Measurements from ENCODE around the gene TJP2.

Gene TJP2

DNA sequence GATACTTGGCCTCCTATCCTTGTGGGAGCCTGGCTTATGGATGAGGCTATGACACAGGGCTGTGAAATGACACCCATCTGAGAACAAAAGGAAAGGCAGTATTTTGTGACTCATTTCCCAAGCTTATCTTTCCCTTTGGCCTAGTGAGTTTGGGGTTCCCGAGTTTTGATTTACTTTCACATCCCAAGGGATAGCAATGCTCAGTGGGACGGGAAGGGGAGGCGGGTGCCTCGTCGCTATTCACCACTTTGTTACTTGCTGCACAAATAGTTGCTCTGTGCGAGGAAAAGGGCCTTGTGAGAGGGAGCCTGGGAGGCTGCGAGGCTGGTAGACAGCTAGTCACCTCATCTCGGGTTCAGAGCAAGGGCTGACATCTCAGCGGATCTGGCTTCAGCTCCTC, 91.8 kb downstream of the TJP2 start:
- TF ChIP-seq Cebpa-rat (IDR thresholded peaks at IDR 0.05) = no peak
- H3K9ac ChIP-seq = no peak overlapping the region
- no peaks in the 10 kb centered on the region for H3K27me3 ChIP-seq
- no peak overlapping the region for H3K4me3 ChIP-seq
- H3K4me1 ChIP-seq = peaks cover 0 to 6% (median 0%) of the 10 kb centered on the region in 10 experiments; a peak in 2 of 20 replicates
- no peak overlapping the region for H3K27ac ChIP-seq
- no peaks in the 10 kb centered on the region for H4K20me1 ChIP-seq
- no peak overlapping the region for H3K4me2 ChIP-seq
- no peaks in the 10 kb centered on the region for H3K9me3 ChIP-seq (replicated peaks in 1 of 11)
- no peaks in the 10 kb centered on the region for H3K36me3 ChIP-seq

DNA sequence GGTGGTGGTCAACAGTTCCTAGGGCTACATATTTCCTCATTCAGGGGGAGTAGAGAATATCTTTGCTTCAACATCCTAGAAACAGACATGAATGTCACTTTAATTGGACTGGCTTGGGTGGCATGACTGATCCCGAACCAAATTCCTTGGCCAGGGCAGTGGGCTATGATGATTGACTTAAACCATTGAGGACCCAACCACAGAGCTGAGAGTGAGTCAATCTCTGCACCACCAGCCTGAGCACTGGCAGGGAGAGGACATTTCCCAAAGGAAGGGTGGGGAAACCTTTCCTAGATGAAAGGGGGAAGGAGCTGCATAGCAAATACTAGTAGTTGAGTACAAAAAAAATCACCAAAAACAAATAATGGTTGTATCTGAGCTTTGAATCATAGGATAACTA, 98.1 kb downstream of the TJP2 start:
- no peak for TF ChIP-seq Cebpa-rat (IDR thresholded peaks at IDR 0.05)
- H3K4me2 ChIP-seq = no peak overlapping the region
- no peak overlapping the region for H3K4me3 ChIP-seq
- H3K9me3 ChIP-seq (replicated peaks in 1 of 11) = peaks cover 0 to 10% (median 0%) of the 10 kb centered on the region in 11 experiments; a peak in 2 of 22 replicates
- H3K27me3 ChIP-seq = no peaks in the 10 kb centered on the region
- no peak overlapping the region for H3K27ac ChIP-seq
- H3K4me1 ChIP-seq = peaks cover 0 to 3% (median 0%) of the 10 kb centered on the region in 10 experiments; a peak in 1 of 20 replicates
- no peaks in the 10 kb centered on the region for H4K20me1 ChIP-seq
- H3K36me3 ChIP-seq = no peaks in the 10 kb centered on the region
- H3K9ac ChIP-seq = no peak overlapping the region

DNA sequence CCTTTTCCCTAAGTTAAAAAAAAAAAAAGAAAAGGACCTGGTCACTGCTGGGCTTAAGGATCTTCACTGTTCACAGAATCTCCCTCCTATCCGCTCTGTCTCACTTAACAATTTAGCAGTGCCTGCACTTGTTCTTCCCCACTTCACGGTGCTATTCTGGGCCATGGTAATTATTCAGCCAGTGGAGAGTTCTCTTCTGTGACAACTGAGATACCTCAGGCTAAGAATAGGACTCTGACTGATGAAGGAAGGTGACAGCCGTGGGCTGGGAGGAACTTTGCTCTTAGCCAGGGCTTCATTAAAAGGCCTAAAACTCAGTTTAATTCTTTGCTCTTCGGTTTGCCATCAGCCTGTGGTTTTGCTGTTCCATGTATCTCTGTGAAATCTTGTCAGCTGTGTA, 99.1 kb downstream of the TJP2 start:
- no peak for TF ChIP-seq Cebpa-rat (IDR thresholded peaks at IDR 0.05)
- Histone ChIP-seq H3K36me3 (no peaks in the 10 kb centered on the region), H3K4me2 (no peak overlapping the region), H3K27me3 (no peaks in the 10 kb centered on the region), H3K4me1 (peaks cover 0 to 3% (median 0%) of the 10 kb centered on the region in 10 experiments; a peak in 1 of 20 replicates), H4K20me1 (no peaks in the 10 kb centered on the region), H3K27ac (no peak overlapping the region), H3K9ac (no peak overlapping the region), H3K4me3 (no peak overlapping the region), H3K9me3 (replicated peaks in 1 of 11) (peaks cover 0 to 10% (median 0%) of the 10 kb centered on the region in 11 experiments; a peak in 3 of 22 replicates)

GRCh38 chr9:69276775-69277174, 102.7 kb downstream of the TJP2 start:
- H4K20me1 ChIP-seq = no peaks in the 10 kb centered on the region
- H3K27ac ChIP-seq = no peak overlapping the region
- H3K36me3 ChIP-seq = no peaks in the 10 kb centered on the region
- no peak overlapping the region for H3K4me3 ChIP-seq
- no peak for TF ChIP-seq Cebpa-rat (IDR thresholded peaks at IDR 0.05)
- peaks cover 0 to 3% (median 0%) of the 10 kb centered on the region in 10 experiments; a peak in 1 of 20 replicates for H3K4me1 ChIP-seq
- H3K9ac ChIP-seq = no peak overlapping the region
- no peak overlapping the region for H3K4me2 ChIP-seq
- H3K27me3 ChIP-seq = no peaks in the 10 kb centered on the region
- peaks cover 0 to 10% (median 0%) of the 10 kb centered on the region in 11 experiments; a peak in 5 of 22 replicates for H3K9me3 ChIP-seq (replicated peaks in 1 of 11)

DNA sequence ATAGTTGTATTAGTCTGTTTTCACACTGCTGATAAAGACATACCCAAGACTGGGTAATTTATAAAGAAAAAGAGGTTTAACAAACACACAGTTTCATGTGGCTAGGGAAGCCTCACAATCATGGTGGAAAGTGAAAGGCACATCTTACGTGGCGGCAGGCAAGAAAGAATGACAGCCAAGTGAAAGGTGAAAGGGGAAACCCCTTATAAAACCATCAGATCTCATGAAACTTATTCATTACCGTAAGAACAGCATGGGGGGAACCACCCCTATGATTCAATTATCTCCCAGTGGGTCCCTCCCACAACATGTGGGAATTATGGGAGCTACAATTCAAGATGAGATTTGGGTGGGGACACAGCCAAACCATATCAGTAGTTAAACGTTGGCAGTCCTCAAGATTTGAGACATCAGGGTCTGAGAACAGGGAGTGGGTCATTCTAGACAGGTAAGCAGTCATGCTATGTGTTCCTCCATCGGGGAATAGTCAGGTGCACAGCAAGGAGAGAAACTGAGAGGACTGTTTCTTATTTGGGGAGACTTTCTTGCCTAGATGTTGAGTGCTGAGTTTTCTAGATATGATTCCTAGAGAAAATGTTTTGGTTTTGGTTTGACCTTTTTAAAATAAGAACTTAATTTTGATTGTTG, 105.1 kb downstream of the TJP2 start:
- H3K4me2 ChIP-seq = no peak overlapping the region
- H3K9me3 ChIP-seq (replicated peaks in 1 of 11) = peaks cover 0 to 8% (median 0%) of the 10 kb centered on the region in 11 experiments; a peak in 5 of 22 replicates
- no peaks in the 10 kb centered on the region for H4K20me1 ChIP-seq
- no peak for TF ChIP-seq Cebpa-rat (IDR thresholded peaks at IDR 0.05)
- no peak overlapping the region for H3K27ac ChIP-seq
- H3K36me3 ChIP-seq = no peaks in the 10 kb centered on the region
- H3K9ac ChIP-seq = no peak overlapping the region
- no peaks in the 10 kb centered on the region for H3K4me1 ChIP-seq
- H3K4me3 ChIP-seq = no peak overlapping the region
- H3K27me3 ChIP-seq = no peaks in the 10 kb centered on the region

DNA sequence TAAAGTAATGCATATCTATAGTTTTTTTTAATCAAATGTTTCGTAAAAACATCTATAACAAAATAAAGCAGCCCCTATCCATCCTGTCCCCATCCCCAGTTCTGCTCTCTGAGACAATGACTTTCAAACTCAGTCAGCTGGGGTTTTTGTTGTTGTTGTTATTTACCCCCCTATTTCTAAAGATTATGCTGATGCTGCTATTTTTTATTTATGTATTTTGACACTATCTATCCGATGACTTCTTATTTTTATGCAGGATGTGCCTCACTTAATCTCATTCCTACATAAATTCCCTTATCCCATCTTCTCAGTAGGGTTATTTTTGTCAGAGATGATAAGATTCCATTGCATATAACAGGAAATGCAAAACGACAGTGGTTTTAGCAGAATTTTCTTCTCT, 105.7 kb downstream of the TJP2 start:
- Histone ChIP-seq H3K4me2 (no peak overlapping the region), H3K36me3 (no peaks in the 10 kb centered on the region), H3K9me3 (replicated peaks in 1 of 11) (peaks cover 0 to 12% (median 2%) of the 10 kb centered on the region in 11 experiments; a peak in 8 of 22 replicates), H3K27me3 (no peaks in the 10 kb centered on the region), H4K20me1 (no peaks in the 10 kb centered on the region), H3K4me3 (no peak overlapping the region), H3K27ac (no peak overlapping the region), H3K4me1 (no peaks in the 10 kb centered on the region), H3K9ac (no peak overlapping the region)
- no peak for TF ChIP-seq Cebpa-rat (IDR thresholded peaks at IDR 0.05)

- H3K9ac ChIP-seq = no peak overlapping the region
- H3K36me3 ChIP-seq = no peaks in the 10 kb centered on the region
- H3K4me3 ChIP-seq = no peak overlapping the region
- no peak for TF ChIP-seq Cebpa-rat (IDR thresholded peaks at IDR 0.05)
- peaks cover 0 to 13% (median 7%) of the 10 kb centered on the region in 11 experiments; a peak in 7 of 22 replicates for H3K9me3 ChIP-seq (replicated peaks in 1 of 11)
- no peaks in the 10 kb centered on the region for H4K20me1 ChIP-seq
- no peaks in the 10 kb centered on the region for H3K27me3 ChIP-seq
- H3K4me2 ChIP-seq = no peak overlapping the region
- no peaks in the 10 kb centered on the region for H3K4me1 ChIP-seq
- H3K27ac ChIP-seq = no peak overlapping the region
These were observed 108.9 kb downstream of the TJP2 start for GRCh38 chr9:69283003-69283402.

GRCh38 chr9:69292078-69292477, 118.0 kb downstream of the TJP2 start:
- H3K4me3 ChIP-seq = no peak overlapping the region
- H3K9me3 ChIP-seq (replicated peaks in 1 of 11) = peaks cover 0 to 5% (median 0%) of the 10 kb centered on the region in 11 experiments; a peak in 1 of 22 replicates
- H3K4me1 ChIP-seq = peaks cover 0 to 12% (median 4%) of the 10 kb centered on the region in 10 experiments; a peak in 8 of 20 replicates
- H4K20me1 ChIP-seq = no peaks in the 10 kb centered on the region
- H3K27me3 ChIP-seq = no peaks in the 10 kb centered on the region
- no peak overlapping the region for H3K4me2 ChIP-seq
- no peak for TF ChIP-seq Cebpa-rat (IDR thresholded peaks at IDR 0.05)
- H3K36me3 ChIP-seq = no peaks in the 10 kb centered on the region
- H3K9ac ChIP-seq = no peak overlapping the region
- no peak overlapping the region for H3K27ac ChIP-seq

GRCh38 chr9:69293156-69293555, 119.1 kb downstream of the TJP2 start:
- H3K4me1 ChIP-seq = peaks cover 0 to 12% (median 4%) of the 10 kb centered on the region in 10 experiments; a peak in 8 of 20 replicates
- TF ChIP-seq Cebpa-rat (IDR thresholded peaks at IDR 0.05) = no peak

More at GRCh38 chr9:69293156-69293555, 119.1 kb downstream of the TJP2 start:
- Histone ChIP-seq H3K9ac (no peak overlapping the region), H3K9me3 (replicated peaks in 1 of 11) (peaks cover 0 to 5% (median 0%) of the 10 kb centered on the region in 11 experiments; a peak in 1 of 22 replicates), H3K36me3 (no peaks in the 10 kb centered on the region), H3K27me3 (no peaks in the 10 kb centered on the region), H4K20me1 (no peaks in the 10 kb centered on the region), H3K4me2 (no peak overlapping the region), H3K4me3 (no peak overlapping the region), H3K27ac (no peak overlapping the region)
